ENCODE results near the gene POU6F2.

POU6F2 gene, protein sequence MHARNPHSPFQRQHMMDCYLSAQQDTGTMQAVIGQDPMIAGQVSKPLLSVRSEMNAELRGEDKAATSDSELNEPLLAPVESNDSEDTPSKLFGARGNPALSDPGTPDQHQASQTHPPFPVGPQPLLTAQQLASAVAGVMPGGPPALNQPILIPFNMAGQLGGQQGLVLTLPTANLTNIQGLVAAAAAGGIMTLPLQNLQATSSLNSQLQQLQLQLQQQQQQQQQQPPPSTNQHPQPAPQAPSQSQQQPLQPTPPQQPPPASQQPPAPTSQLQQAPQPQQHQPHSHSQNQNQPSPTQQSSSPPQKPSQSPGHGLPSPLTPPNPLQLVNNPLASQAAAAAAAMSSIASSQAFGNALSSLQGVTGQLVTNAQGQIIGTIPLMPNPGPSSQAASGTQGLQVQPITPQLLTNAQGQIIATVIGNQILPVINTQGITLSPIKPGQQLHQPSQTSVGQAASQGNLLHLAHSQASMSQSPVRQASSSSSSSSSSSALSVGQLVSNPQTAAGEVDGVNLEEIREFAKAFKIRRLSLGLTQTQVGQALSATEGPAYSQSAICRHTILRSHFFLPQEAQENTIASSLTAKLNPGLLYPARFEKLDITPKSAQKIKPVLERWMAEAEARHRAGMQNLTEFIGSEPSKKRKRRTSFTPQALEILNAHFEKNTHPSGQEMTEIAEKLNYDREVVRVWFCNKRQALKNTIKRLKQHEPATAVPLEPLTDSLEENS
- 0 to 0.09 (median 0) reads per million in 3 donors for total RNA-seq

GRCh38 chr7:38977685-38978084, at the start of gene POU6F2:
POU6F2 (plus strand) TSS chr7:38977909; CDS start chr7:38977954, 45 bp downstream.
- Histone ChIP-seq H3K27ac (ENCODE audit: insufficient read depth, low read length, poor library complexity, severe bottlenecking) (no peak within 1 kb of the TSS), H3K27me3 (replicated peaks; ENCODE audit: control insufficient read depth, insufficient read depth, low read length, poor library complexity, severe bottlenecking) (no peaks in the 10 kb centered on the region), H3K9me3 (ENCODE audit: control insufficient read depth, low read length) (no peaks in the 10 kb centered on the region), H3K36me3 (ENCODE audit: control insufficient read depth, insufficient read depth, low read length) (no peaks in the 10 kb centered on the region), H3K4me1 (ENCODE audit: control insufficient read depth, insufficient read depth, low read length, poor library complexity, severe bottlenecking) (no peaks in the 10 kb centered on the region), H3K4me3 (ENCODE audit: insufficient read depth, low read depth, low read length, poor library complexity, severe bottlenecking) (no peak within 1 kb of the TSS)
- no peak for DNase-seq

- Histone ChIP-seq H3K4me3 (ENCODE audit: insufficient read depth, low read depth, low read length, poor library complexity, severe bottlenecking) (no peak overlapping the region), H3K4me1 (ENCODE audit: control insufficient read depth, insufficient read depth, low read length, poor library complexity, severe bottlenecking) (no peaks in the 10 kb centered on the region), H3K27me3 (replicated peaks; ENCODE audit: control insufficient read depth, insufficient read depth, low read length, poor library complexity, severe bottlenecking) (no peaks in the 10 kb centered on the region), H3K9me3 (ENCODE audit: control insufficient read depth, low read length) (no peaks in the 10 kb centered on the region), H3K27ac (ENCODE audit: insufficient read depth, low read length, poor library complexity, severe bottlenecking) (no peak overlapping the region), H3K36me3 (ENCODE audit: control insufficient read depth, insufficient read depth, low read length) (no peaks in the 10 kb centered on the region)
- no peak for DNase-seq
Observed at GRCh38 chr7:38928506-38928905, 49.2 kb upstream of the POU6F2 start.

DNA sequence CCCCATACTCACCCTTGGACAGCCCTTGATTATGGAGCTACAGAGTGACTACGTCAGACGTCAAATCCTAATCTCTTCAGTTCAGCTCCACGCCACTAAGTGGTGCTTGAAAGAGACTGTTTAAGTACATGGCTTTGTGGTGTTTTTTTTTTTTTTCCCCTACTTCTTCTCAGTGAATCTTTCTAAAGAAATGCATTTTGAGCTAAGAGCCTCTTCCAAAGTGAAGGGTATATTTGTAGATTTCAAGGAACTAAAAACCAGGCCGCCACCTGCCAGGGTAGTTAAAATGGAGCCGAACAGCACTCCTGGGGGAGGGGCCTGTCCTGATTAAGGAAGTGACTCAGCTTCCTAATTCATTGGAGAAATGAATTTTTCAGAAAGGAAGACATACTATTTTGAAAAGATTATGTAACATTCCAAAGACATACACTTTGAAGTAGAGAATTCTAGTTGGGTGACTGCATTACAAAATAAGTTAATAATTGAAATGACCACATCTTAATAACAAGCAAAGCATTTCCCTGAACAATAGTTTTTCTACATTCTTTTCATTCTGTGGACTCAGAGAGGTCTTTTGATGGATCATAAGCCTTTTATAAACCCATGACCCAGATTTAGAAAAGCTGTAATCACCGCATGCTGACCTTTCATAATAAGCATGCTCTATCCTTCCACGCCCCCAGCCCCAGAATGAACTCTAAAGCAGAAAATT, 48.1 kb upstream of the POU6F2 start:
- Histone ChIP-seq H3K27me3 (replicated peaks; ENCODE audit: control insufficient read depth, insufficient read depth, low read length, poor library complexity, severe bottlenecking) (no peaks in the 10 kb centered on the region), H3K36me3 (ENCODE audit: control insufficient read depth, insufficient read depth, low read length) (no peaks in the 10 kb centered on the region), H3K4me3 (ENCODE audit: insufficient read depth, low read depth, low read length, poor library complexity, severe bottlenecking) (no peak overlapping the region), H3K4me1 (ENCODE audit: control insufficient read depth, insufficient read depth, low read length, poor library complexity, severe bottlenecking) (no peaks in the 10 kb centered on the region), H3K27ac (ENCODE audit: insufficient read depth, low read length, poor library complexity, severe bottlenecking) (no peak overlapping the region), H3K9me3 (ENCODE audit: control insufficient read depth, low read length) (no peaks in the 10 kb centered on the region)
- DNase-seq: no peak

DNA sequence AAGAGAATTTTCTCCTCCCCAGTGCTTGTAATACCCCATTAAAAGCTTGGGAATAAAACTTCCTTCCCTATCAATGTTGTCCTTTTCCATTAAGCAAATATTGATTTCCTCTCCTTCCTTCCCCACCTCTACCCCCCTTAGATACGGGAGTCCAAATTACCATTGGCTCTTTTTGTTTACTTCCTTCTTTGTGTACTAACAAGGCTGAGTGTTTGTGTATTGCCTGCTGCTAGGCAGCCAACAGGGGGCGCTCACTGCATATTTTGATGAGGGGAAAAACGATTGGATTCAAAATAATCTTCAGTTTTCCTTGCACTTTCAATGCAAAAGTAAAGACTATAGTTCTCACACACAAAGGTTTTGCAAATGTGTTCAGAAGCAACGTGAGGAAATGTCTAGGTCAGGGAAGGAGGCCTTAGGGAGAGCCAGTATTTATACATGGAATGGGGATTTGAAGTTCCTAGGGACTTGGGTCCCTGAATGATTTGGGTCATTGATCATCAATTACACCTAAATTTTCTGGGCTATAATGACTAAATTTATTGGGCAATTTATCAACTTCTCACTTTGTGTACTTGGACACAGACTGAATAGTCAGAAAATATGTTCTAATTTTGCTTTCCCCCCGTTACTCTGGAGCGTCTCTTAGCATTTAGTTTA, 45.1 kb upstream of the POU6F2 start:
- Histone ChIP-seq H3K36me3 (ENCODE audit: control insufficient read depth, insufficient read depth, low read length) (no peaks in the 10 kb centered on the region), H3K4me1 (ENCODE audit: control insufficient read depth, insufficient read depth, low read length, poor library complexity, severe bottlenecking) (no peaks in the 10 kb centered on the region), H3K27me3 (replicated peaks; ENCODE audit: control insufficient read depth, insufficient read depth, low read length, poor library complexity, severe bottlenecking) (no peaks in the 10 kb centered on the region), H3K9me3 (ENCODE audit: control insufficient read depth, low read length) (no peaks in the 10 kb centered on the region), H3K4me3 (ENCODE audit: insufficient read depth, low read depth, low read length, poor library complexity, severe bottlenecking) (no peak overlapping the region), H3K27ac (ENCODE audit: insufficient read depth, low read length, poor library complexity, severe bottlenecking) (no peak overlapping the region)
- DNase-seq: peak in 1 of 3 donors; percentile 4

GRCh38 chr7:38934051-38934450, 43.7 kb upstream of the POU6F2 start:
- no peaks in the 10 kb centered on the region for H3K9me3 ChIP-seq (ENCODE audit: control insufficient read depth, low read length)
- H3K27ac ChIP-seq (ENCODE audit: insufficient read depth, low read length, poor library complexity, severe bottlenecking): no peak overlapping the region
- no peak overlapping the region for H3K4me3 ChIP-seq (ENCODE audit: insufficient read depth, low read depth, low read length, poor library complexity, severe bottlenecking)
- no peaks in the 10 kb centered on the region for H3K36me3 ChIP-seq (ENCODE audit: control insufficient read depth, insufficient read depth, low read length)
- H3K4me1 ChIP-seq (ENCODE audit: control insufficient read depth, insufficient read depth, low read length, poor library complexity, severe bottlenecking): no peaks in the 10 kb centered on the region
- DNase-seq: no peak
- no peaks in the 10 kb centered on the region for H3K27me3 ChIP-seq (replicated peaks; ENCODE audit: control insufficient read depth, insufficient read depth, low read length, poor library complexity, severe bottlenecking)

DNA sequence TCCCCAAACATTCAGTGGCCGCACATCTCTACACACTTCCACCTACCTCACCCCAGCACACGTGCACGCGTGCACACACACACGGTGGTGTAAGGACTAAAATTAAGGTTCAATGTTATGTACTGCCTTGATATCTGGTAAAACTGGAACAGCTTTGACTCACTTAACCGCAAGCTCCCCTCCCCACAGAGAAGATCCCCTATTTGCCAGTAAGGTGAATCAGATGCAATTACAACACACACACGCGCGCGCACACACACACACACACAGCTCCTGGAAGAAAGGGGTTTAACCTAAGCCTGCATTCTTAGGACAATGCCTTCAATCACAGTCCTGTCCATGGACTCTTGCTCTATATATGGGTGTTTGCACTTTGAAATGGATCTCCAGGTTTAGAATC, 43.2 kb upstream of the POU6F2 start:
- no peak for DNase-seq
- H3K27ac ChIP-seq (ENCODE audit: insufficient read depth, low read length, poor library complexity, severe bottlenecking): no peak overlapping the region

GRCh38 chr7:38936641-38937040, 41.1 kb upstream of the POU6F2 start:
- H3K27me3 ChIP-seq (replicated peaks; ENCODE audit: control insufficient read depth, insufficient read depth, low read length, poor library complexity, severe bottlenecking): no peaks in the 10 kb centered on the region
- no peaks in the 10 kb centered on the region for H3K36me3 ChIP-seq (ENCODE audit: control insufficient read depth, insufficient read depth, low read length)
- H3K9me3 ChIP-seq (ENCODE audit: control insufficient read depth, low read length): no peaks in the 10 kb centered on the region
- H3K27ac ChIP-seq (ENCODE audit: insufficient read depth, low read length, poor library complexity, severe bottlenecking): no peak overlapping the region
- no peaks in the 10 kb centered on the region for H3K4me1 ChIP-seq (ENCODE audit: control insufficient read depth, insufficient read depth, low read length, poor library complexity, severe bottlenecking)
- no peak overlapping the region for H3K4me3 ChIP-seq (ENCODE audit: insufficient read depth, low read depth, low read length, poor library complexity, severe bottlenecking)
- no peak for DNase-seq

More for the DNA sequence above, 43.2 kb upstream of the POU6F2 start:
- Histone ChIP-seq H3K27me3 (replicated peaks; ENCODE audit: control insufficient read depth, insufficient read depth, low read length, poor library complexity, severe bottlenecking) (no peaks in the 10 kb centered on the region), H3K4me1 (ENCODE audit: control insufficient read depth, insufficient read depth, low read length, poor library complexity, severe bottlenecking) (no peaks in the 10 kb centered on the region), H3K4me3 (ENCODE audit: insufficient read depth, low read depth, low read length, poor library complexity, severe bottlenecking) (no peak overlapping the region), H3K36me3 (ENCODE audit: control insufficient read depth, insufficient read depth, low read length) (no peaks in the 10 kb centered on the region), H3K9me3 (ENCODE audit: control insufficient read depth, low read length) (no peaks in the 10 kb centered on the region)

DNA sequence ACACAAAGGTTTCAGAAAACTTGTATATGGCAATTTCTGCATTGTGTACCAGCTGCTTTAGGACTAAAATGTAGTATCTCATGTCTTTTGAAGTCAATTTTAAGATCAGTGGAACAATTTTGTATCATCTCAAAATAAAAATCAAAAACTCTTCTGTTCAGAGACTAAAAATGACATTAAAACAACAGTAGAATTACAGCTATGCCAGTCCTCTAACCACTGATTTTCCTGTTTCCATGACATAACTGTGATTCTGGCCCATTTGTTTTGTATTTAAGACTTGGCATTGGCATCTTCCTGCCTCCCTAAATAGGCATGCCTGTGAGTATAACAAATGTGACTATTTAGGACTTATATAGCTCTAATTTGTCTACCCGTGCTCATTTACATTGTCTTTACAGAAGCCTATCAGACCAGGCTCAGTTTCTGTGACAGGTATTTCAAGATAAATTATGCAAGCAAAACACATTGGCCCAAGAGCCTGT, 39.7 kb upstream of the POU6F2 start:
- no peak for DNase-seq
- H3K27me3 ChIP-seq (replicated peaks; ENCODE audit: control insufficient read depth, insufficient read depth, low read length, poor library complexity, severe bottlenecking): no peaks in the 10 kb centered on the region
- H3K27ac ChIP-seq (ENCODE audit: insufficient read depth, low read length, poor library complexity, severe bottlenecking): no peak overlapping the region
- no peak overlapping the region for H3K4me3 ChIP-seq (ENCODE audit: insufficient read depth, low read depth, low read length, poor library complexity, severe bottlenecking)
- H3K36me3 ChIP-seq (ENCODE audit: control insufficient read depth, insufficient read depth, low read length): no peaks in the 10 kb centered on the region
- H3K4me1 ChIP-seq (ENCODE audit: control insufficient read depth, insufficient read depth, low read length, poor library complexity, severe bottlenecking): no peaks in the 10 kb centered on the region
- no peaks in the 10 kb centered on the region for H3K9me3 ChIP-seq (ENCODE audit: control insufficient read depth, low read length)

DNA sequence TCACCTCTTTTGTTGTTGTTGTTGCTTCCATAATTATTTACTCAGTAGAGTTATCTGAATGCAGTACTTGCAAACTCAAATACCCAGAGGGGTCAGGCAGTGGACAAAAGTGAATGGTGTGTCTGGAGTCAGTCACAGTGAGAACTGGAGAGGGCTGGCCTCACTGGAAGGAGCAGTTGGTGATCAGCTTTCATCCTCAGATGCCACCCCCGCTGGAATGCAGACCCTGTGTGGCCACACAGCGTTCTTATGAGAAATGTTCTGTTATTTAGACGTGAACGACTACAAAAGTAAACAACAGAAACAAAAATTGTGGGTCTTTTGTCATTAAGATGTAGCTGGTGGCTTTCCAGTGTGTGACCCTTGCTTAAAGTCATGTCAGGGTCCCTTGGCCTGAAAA, 39.1 kb upstream of the POU6F2 start:
- Histone ChIP-seq H3K36me3 (ENCODE audit: control insufficient read depth, insufficient read depth, low read length) (no peaks in the 10 kb centered on the region), H3K27me3 (replicated peaks; ENCODE audit: control insufficient read depth, insufficient read depth, low read length, poor library complexity, severe bottlenecking) (no peaks in the 10 kb centered on the region), H3K4me3 (ENCODE audit: insufficient read depth, low read depth, low read length, poor library complexity, severe bottlenecking) (no peak overlapping the region), H3K9me3 (ENCODE audit: control insufficient read depth, low read length) (no peaks in the 10 kb centered on the region), H3K27ac (ENCODE audit: insufficient read depth, low read length, poor library complexity, severe bottlenecking) (no peak overlapping the region), H3K4me1 (ENCODE audit: control insufficient read depth, insufficient read depth, low read length, poor library complexity, severe bottlenecking) (no peaks in the 10 kb centered on the region)
- DNase-seq: no peak
